Bronchial epithelial cell (primary cell): ENCODE results near the gene HSD11B1. TPM values are rescaled to one million over a fixed set of nuclear protein-coding genes. Genes with fewer than 3 reads are reported as not detected.

ENCODE experiments used
- DNase-seq: peaks from one replicate; pipeline ENCODE4 v3.0.0-alpha.2; 2010; ENCODE audit warnings: low read depth
- FAIRE-seq: peaks from 2 replicates; lab custom pipeline; 2011; peaks lifted over from hg19 to GRCh38; lab: Jason Lieb, UNC
- H3K27me3 ChIP-seq: 2 replicates; pipeline ENCODE4 v1.5.1; 2011; ENCODE audit warnings: low read length; ENCODE audit not compliant: control insufficient read depth, insufficient read depth
- H3K36me3 ChIP-seq: 2 replicates; pipeline ENCODE4 v1.5.1; 2011; ENCODE audit warnings: low read length; ENCODE audit not compliant: control insufficient read depth, insufficient read depth
- H3K4me3 ChIP-seq: 2 replicates; pipeline ENCODE4 v1.5.1; 2011; ENCODE audit warnings: mild to moderate bottlenecking, low read depth, low read length, control low read depth
- total RNA-seq: library from RNA; depleted of rRNA; stranded (reverse); fragments of >200 nt; gene quantifications from 2 replicates; pipeline ENCODE4 v1.2.1, GENCODE V29; 2014
- TF ChIP-seq, protein P1 (sequence below): IDR thresholded peaks from 2 replicates; pipeline ENCODE4 v1.5.1; 2011; ENCODE audit warnings: mild to moderate bottlenecking, moderate library complexity, low read length, control low read depth, inconsistent platforms; ENCODE audit not compliant: insufficient read depth, severe bottlenecking

HSD11B1 gene
- total RNA-seq, 1 donor from 2014 or later: 10.5 TPM

- DNase-seq (no peak), FAIRE-seq (no peak)
- no peaks in the 10 kb centered on the region for H3K36me3 ChIP-seq
- H3K27me3 ChIP-seq: no peaks in the 10 kb centered on the region
- no peak overlapping the region for H3K4me3 ChIP-seq
- TF ChIP-seq, protein P1, sequence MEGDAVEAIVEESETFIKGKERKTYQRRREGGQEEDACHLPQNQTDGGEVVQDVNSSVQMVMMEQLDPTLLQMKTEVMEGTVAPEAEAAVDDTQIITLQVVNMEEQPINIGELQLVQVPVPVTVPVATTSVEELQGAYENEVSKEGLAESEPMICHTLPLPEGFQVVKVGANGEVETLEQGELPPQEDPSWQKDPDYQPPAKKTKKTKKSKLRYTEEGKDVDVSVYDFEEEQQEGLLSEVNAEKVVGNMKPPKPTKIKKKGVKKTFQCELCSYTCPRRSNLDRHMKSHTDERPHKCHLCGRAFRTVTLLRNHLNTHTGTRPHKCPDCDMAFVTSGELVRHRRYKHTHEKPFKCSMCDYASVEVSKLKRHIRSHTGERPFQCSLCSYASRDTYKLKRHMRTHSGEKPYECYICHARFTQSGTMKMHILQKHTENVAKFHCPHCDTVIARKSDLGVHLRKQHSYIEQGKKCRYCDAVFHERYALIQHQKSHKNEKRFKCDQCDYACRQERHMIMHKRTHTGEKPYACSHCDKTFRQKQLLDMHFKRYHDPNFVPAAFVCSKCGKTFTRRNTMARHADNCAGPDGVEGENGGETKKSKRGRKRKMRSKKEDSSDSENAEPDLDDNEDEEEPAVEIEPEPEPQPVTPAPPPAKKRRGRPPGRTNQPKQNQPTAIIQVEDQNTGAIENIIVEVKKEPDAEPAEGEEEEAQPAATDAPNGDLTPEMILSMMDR: no peak
Measured at GRCh38 chr1:209685821-209686220, 18.8 kb upstream of the HSD11B1 start.

DNA sequence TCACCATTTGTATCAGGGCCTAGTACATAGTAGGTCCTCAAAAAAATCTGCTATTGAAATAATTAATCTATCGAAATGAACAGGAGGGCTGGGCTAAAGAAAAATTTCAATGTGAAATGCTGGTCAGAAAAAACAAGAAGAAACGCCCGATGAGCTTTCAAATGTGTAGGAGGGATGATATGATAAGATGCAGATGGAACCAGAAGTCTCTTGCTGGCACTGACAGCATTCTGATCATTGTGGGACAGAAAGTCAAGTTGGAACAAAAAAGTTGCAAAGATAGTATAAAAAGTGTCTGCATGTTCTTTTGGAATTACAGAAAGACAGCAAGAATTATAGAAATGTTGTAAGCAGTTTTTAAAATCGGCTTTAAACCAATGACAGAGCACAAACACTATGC lies 18.3 kb upstream of the HSD11B1 start:
- Histone ChIP-seq H3K27me3 (no peaks in the 10 kb centered on the region), H3K36me3 (no peaks in the 10 kb centered on the region), H3K4me3 (no peak overlapping the region)
- DNase-seq (no peak), FAIRE-seq (no peak)
- TF ChIP-seq, protein P1: no peak

GRCh38 chr1:209688746-209689234 lies 15.9 kb upstream of the HSD11B1 start:
- TF ChIP-seq, protein P1: no peak
- H3K4me3 ChIP-seq: no peak overlapping the region
- peak; percentile 67 for DNase-seq
- no peaks in the 10 kb centered on the region for H3K36me3 ChIP-seq
- no peak for FAIRE-seq
- no peaks in the 10 kb centered on the region for H3K27me3 ChIP-seq

- FAIRE-seq: no peak
- Histone ChIP-seq H3K27me3 (no peaks in the 10 kb centered on the region), H3K4me3 (no peak overlapping the region), H3K36me3 (no peaks in the 10 kb centered on the region)
- peak; percentile 90 for DNase-seq
- TF ChIP-seq, protein P1: no peak
Measured at GRCh38 chr1:209689477-209689876, 15.2 kb upstream of the HSD11B1 start.

DNA sequence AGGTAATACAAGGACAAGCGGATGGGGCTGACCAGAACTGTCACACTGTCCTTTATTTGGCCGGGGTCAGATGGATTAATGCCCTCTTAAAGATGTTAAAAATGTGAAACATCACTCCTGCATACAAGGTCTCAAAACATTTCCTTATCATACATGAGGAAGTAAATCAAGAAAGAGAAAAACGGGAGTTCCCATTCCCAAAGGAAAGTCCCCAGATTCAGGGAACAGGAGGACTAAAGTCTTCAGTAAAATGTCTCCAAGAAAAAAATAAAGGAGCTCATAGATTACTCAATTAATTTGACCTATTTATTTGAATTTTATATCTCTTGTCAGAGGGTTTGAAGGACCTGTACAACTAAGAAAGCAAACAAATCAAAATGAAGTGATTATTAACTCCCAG lies 13.4 kb upstream of the HSD11B1 start:
- Histone ChIP-seq H3K4me3 (no peak overlapping the region), H3K27me3 (no peaks in the 10 kb centered on the region), H3K36me3 (no peaks in the 10 kb centered on the region)
- DNase-seq: peak; percentile 33
- no peak for FAIRE-seq
- TF ChIP-seq, protein P1: no peak

GRCh38 chr1:209692296-209692695 lies 12.3 kb upstream of the HSD11B1 start:
- Histone ChIP-seq H3K36me3 (no peaks in the 10 kb centered on the region), H3K4me3 (no peak overlapping the region), H3K27me3 (no peaks in the 10 kb centered on the region)
- FAIRE-seq (no peak), DNase-seq (peak; percentile 34)
- TF ChIP-seq, protein P1: no peak
